ENCODE results near the gene SGPP2.

The SGPP2 gene

DNA sequence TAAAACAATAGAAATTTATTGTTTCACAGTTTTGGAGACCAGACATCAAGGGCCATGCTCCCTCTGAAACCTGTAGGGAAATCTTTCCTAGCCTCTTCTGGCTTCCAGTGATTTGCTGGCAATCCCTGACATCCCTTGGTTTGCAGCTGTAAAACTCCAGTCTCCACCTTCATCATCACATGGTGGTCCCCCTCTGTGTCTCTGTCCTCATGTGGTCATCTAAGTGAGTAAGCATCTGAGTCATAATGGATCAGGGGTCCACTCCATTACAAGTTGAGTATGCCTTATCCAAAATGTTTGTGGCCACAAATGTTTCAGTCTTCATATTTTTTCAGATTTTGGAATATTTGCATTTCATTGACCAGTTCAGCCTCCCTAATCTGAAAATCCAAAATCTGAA, 5.6 kb upstream of the SGPP2 start:
- no peak overlapping the region for H3K4me3 ChIP-seq (ENCODE audit: low read depth, low read length)
- DNase-seq (ENCODE audit: low read depth) = no peak
- TF ChIP-seq, protein P1, sequence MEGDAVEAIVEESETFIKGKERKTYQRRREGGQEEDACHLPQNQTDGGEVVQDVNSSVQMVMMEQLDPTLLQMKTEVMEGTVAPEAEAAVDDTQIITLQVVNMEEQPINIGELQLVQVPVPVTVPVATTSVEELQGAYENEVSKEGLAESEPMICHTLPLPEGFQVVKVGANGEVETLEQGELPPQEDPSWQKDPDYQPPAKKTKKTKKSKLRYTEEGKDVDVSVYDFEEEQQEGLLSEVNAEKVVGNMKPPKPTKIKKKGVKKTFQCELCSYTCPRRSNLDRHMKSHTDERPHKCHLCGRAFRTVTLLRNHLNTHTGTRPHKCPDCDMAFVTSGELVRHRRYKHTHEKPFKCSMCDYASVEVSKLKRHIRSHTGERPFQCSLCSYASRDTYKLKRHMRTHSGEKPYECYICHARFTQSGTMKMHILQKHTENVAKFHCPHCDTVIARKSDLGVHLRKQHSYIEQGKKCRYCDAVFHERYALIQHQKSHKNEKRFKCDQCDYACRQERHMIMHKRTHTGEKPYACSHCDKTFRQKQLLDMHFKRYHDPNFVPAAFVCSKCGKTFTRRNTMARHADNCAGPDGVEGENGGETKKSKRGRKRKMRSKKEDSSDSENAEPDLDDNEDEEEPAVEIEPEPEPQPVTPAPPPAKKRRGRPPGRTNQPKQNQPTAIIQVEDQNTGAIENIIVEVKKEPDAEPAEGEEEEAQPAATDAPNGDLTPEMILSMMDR (IDR thresholded peaks at IDR 0.05; ENCODE audit: control insufficient read depth, extremely low read depth, insufficient read depth) = no peak

DNA sequence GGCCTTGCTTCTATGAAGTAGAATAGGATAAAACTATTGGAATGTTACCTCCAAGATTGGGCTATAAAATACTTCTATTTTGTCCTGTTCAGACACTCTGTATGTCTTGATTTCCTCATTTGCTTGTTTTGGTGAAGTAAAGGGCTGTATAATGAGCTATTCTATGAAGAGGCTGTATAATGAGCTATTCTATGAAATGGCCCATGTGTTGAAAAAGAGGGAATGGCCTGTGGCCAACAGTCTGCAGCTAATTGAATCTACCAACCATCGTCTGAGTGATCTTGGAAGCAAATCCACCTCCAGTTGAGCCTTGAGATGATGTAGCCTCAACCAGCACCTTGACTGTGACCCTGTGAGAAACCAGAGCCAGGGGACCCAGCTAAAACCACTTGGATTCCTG, 3.8 kb upstream of the SGPP2 start:
- TF ChIP-seq, protein P1 (IDR thresholded peaks at IDR 0.05; ENCODE audit: control insufficient read depth, extremely low read depth, insufficient read depth) = no peak
- no peak for DNase-seq (ENCODE audit: low read depth)
- H3K4me3 ChIP-seq (ENCODE audit: low read depth, low read length) = no peak overlapping the region

DNA sequence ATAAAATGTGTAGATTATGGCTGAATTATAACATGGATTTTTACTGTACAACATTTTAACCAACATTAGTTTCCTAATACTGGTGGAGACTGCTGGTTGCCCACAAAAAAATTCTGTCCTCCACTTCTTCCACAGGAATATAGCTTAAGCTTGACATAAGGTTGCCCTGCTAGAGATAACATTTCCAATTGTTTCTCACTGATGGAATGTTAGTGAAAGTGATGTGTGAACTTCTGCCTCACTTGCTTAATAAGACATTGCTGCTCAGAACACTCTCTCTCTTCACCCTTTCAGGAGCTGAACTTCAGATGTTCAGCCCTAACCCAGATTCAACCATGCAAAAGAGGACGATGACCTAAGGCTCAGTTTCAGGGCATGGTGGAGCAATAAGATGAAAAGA, 2.7 kb upstream of the SGPP2 start:
- TF ChIP-seq, protein P1 (IDR thresholded peaks at IDR 0.05; ENCODE audit: control insufficient read depth, extremely low read depth, insufficient read depth) = no peak
- H3K4me3 ChIP-seq (ENCODE audit: low read depth, low read length) = no peak overlapping the region
- DNase-seq (ENCODE audit: low read depth) = no peak

DNA sequence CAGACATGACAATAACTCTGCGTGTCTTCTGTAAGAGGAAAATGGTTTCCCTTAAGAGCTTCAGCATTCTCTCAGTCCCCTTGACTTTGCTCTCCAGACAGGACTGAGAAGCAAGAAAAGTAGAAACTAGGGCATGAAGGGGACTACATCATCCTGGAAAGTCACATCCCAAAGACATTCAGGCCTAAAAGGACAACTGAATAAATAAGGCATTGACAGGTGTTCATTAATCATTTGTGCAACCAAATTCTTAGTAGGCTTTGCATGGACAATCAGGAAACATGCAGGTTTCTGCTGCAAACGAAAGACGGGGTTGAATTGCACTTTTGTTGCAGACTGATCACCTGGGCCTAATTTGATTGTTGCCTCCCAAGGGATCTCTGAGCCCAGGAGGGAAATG, 1.2 kb upstream of the SGPP2 start:
- DNase-seq (ENCODE audit: low read depth) = no peak
- H3K4me3 ChIP-seq (ENCODE audit: low read depth, low read length) = no peak overlapping the region
- TF ChIP-seq, protein P1 (IDR thresholded peaks at IDR 0.05; ENCODE audit: control insufficient read depth, extremely low read depth, insufficient read depth) = no peak

DNA sequence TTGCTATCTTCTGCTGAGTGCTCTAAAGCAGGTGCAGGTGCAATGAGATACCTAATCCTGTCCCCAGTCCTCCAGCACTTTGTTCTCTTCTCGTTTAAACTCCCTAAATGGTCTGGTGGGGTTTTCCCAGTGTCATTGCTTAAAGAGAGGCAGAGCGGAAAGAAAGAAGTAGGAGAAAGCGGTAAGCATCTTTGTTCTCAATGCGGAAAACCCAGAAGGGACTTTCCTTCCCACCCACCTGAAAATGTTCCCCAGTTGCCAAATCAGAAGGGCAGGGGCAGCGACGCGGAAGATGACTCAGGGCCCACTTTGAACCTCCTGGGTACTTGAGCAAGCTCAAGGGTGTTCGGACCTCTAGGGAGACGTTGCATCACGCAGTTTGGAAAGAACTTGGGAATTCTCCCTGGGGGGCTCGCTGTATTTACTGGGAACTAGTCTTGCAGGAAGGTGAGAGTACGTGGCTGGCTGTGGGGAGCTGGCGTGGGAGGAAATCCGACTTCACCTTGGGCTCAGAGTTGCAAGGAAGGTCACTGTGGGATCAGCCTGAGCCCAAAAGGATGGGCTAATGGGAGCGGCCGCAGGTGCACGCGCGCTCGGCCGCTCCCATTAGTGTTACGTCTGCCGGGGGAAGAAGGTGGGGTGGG, 589 bp upstream of the SGPP2 start:
- DNase-seq (ENCODE audit: low read depth) = no peak
- H3K4me3 ChIP-seq (ENCODE audit: low read depth, low read length) = peak overlapping the region; percentile 44
- TF ChIP-seq, protein P1 (IDR thresholded peaks at IDR 0.05; ENCODE audit: control insufficient read depth, extremely low read depth, insufficient read depth) = no peak

DNA sequence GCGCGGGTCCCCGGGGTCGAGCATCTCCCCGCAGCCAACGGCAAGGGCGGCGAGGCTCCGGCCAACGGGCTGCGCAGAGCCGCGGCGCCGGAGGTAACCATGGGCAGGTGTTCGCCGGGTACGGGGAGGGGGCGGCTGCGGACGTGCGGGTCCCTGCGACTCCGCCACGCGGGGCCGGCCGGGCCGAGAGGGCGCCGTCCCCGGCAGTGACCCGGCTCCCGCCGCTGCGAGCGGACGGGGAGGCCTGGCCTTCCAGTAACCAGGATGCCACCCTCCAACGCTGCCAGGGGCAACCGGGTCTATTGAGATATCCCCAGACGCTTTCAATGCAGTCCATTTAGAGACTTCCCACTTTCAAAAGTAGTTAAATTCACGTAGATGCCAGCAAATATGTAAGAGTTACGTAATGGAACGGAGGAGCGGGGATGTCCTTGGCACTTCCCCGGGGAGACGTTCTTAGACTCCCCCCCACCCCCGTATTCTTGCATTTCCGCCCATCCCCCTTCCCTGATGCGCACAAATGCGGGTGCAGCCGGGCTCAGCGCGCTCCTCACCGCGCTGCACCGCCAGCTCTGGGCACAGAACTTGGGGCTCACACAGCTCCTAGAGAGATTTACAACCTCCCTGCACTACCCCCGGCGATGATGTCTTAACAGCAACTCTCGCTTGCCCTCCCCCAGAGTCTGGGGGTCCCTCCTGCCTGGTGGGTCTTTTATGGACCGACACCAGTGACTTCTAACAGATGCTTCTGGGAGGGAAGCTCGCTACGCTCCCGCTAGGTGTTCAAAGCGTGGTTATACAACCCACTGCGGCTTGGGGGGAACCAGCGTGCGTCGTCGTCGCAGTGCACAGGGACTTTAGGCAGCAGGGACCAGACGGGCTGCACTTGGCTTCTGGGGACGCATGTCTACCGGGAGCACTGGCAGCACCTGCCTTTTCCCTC, 657 bp downstream of the SGPP2 start:
- TF ChIP-seq, protein P1 (IDR thresholded peaks at IDR 0.05; ENCODE audit: control insufficient read depth, extremely low read depth, insufficient read depth) = no peak
- DNase-seq (ENCODE audit: low read depth) = no peak
- peak overlapping the region; percentile 44 for H3K4me3 ChIP-seq (ENCODE audit: low read depth, low read length)
